Measurements from ENCODE around the gene INPP4B. TPM values are rescaled to one million over a fixed set of nuclear protein-coding genes. Genes with fewer than 3 reads are reported as not detected.

The INPP4B gene
- total RNA-seq, 1 donor from 2014 or later = 3.4 TPM

DNA sequence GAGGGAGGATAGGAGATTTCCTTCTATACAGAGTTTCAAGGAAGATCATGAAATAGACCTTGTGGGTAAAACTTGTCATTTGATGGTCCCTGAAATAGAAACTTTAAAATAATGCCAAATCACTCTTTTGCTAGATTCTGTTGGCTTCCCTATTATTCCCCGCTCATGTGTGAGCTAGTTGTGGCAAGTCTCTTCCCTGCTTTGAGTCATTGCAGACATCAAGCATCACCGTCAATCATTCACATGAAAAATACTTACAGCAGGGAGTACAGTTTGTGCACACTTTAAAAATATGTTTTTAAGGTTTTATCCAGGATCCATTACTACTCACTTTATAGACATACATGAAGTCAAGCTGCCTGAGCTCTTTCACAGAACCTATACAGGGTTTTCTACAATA is 35.2 kb upstream of the INPP4B start:
- DNase-seq (ENCODE audit: low spot score, unreplicated experiment) = no peak
- H3K9me3 Mint-ChIP-seq (ENCODE audit: low read depth) = no peaks in the 10 kb centered on the region
- H3K27ac Mint-ChIP-seq = no peak overlapping the region
- H3K36me3 Mint-ChIP-seq (ENCODE audit: insufficient read depth) = no peaks in the 10 kb centered on the region
- no peak overlapping the region for H3K4me3 Mint-ChIP-seq (ENCODE audit: low read depth)
- no peaks in the 10 kb centered on the region for H3K27me3 Mint-ChIP-seq
- TF ChIP-seq, protein P1, sequence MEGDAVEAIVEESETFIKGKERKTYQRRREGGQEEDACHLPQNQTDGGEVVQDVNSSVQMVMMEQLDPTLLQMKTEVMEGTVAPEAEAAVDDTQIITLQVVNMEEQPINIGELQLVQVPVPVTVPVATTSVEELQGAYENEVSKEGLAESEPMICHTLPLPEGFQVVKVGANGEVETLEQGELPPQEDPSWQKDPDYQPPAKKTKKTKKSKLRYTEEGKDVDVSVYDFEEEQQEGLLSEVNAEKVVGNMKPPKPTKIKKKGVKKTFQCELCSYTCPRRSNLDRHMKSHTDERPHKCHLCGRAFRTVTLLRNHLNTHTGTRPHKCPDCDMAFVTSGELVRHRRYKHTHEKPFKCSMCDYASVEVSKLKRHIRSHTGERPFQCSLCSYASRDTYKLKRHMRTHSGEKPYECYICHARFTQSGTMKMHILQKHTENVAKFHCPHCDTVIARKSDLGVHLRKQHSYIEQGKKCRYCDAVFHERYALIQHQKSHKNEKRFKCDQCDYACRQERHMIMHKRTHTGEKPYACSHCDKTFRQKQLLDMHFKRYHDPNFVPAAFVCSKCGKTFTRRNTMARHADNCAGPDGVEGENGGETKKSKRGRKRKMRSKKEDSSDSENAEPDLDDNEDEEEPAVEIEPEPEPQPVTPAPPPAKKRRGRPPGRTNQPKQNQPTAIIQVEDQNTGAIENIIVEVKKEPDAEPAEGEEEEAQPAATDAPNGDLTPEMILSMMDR (IDR thresholded peaks at IDR 0.05; ENCODE audit: unreplicated experiment) = no peak
- peaks cover 1% of the 10 kb centered on the region for H3K4me1 Mint-ChIP-seq (ENCODE audit: low read depth)

DNA sequence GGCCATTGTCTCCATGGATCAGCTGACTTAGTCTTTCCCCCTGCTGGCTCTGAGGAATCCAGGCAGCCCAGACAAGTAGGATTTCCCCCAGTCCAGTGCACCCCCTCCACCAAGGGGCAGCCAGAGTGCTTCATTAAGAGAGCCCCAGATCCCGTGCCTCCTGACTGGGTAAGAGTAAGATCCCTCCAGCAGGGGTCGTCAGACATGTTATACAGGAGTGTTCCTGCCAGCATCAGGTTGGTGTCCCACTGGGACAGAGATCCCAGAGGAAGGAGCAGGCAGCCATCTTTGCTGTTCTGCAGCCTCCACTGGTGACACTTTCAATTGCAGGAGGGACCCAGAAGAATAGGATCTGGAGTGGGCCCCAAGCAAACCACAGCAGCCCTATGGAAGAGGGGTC is 29.0 kb upstream of the INPP4B start:
- DNase-seq (ENCODE audit: low spot score, unreplicated experiment) = no peak
- TF ChIP-seq, protein P1 (IDR thresholded peaks at IDR 0.05; ENCODE audit: unreplicated experiment) = no peak
- Mint-ChIP-seq H3K27me3 (no peaks in the 10 kb centered on the region), H3K27ac (no peak overlapping the region), H3K4me3 (ENCODE audit: low read depth) (no peak overlapping the region), H3K36me3 (ENCODE audit: insufficient read depth) (no peaks in the 10 kb centered on the region), H3K9me3 (ENCODE audit: low read depth) (peaks cover 4% of the 10 kb centered on the region), H3K4me1 (ENCODE audit: low read depth) (peaks cover 1% of the 10 kb centered on the region)

DNA sequence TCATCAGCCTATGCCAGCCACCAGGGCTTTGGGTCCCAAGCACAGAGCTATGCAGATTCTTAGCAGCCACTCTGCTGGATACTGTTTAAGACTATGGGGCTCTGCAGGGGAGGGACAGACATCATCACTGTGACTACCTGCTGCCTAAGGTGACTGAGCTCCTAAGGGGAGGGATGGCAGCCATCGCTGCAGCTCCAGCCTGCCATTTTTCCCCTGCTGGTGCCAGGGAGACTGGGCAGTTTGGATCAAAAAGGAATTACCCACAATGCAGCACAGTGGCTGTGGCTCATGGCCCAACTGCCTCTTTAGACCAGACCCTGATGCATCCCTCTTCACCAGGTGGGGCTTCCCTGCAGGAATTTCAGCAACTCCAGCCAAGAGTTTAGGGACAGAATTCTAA is 28.6 kb upstream of the INPP4B start:
- Mint-ChIP-seq H3K27me3 (no peaks in the 10 kb centered on the region), H3K4me1 (ENCODE audit: low read depth) (peaks cover 1% of the 10 kb centered on the region), H3K36me3 (ENCODE audit: insufficient read depth) (no peaks in the 10 kb centered on the region), H3K4me3 (ENCODE audit: low read depth) (no peak overlapping the region), H3K27ac (no peak overlapping the region), H3K9me3 (ENCODE audit: low read depth) (peaks cover 4% of the 10 kb centered on the region)
- TF ChIP-seq, protein P1 (IDR thresholded peaks at IDR 0.05; ENCODE audit: unreplicated experiment) = no peak
- DNase-seq (ENCODE audit: low spot score, unreplicated experiment) = no peak

DNA sequence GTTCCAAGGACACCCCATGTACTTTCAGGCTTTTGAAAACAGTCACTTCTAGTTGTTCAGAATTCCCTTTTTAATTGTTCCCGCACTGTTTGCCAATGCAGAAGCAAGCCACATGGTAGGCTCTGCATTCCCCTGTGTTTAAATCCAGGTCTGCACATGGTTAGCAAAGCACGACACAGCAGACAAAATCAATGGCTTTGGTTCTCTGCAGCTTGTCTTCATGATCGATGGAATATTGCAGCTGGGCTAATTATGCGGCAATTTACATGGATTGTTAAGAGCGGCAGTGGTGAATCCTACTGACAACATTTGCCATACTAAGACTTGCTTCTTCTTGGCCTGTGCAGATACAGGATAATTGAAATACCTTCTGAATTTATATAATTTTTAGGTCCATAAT is 20.6 kb upstream of the INPP4B start:
- TF ChIP-seq, protein P1 (IDR thresholded peaks at IDR 0.05; ENCODE audit: unreplicated experiment) = no peak
- H3K4me3 Mint-ChIP-seq (ENCODE audit: low read depth) = no peak overlapping the region
- H3K4me1 Mint-ChIP-seq (ENCODE audit: low read depth) = no peaks in the 10 kb centered on the region
- H3K36me3 Mint-ChIP-seq (ENCODE audit: insufficient read depth) = no peaks in the 10 kb centered on the region
- DNase-seq (ENCODE audit: low spot score, unreplicated experiment) = no peak
- peaks cover 4% of the 10 kb centered on the region for H3K9me3 Mint-ChIP-seq (ENCODE audit: low read depth)
- no peak overlapping the region for H3K27ac Mint-ChIP-seq
- H3K27me3 Mint-ChIP-seq = no peaks in the 10 kb centered on the region

DNA sequence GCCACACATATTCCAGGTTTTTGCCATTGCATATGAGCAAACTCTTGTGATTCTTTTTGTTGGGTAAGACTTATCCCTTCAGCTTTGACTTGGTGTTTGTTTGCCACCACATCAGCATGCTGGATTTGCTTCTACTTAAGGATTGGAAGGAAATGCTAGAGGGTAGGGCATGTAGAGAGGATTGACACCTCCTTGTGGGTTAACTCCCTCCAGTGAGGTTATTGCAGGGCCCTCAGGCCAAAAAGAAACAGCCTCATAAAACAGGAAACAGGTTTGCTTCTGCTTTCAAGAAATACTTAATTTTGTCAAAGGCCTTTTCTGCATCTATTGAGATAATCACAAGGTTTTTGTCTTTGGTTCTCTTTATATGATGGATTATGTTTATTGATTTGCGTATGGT is 15.2 kb upstream of the INPP4B start:
- Mint-ChIP-seq H3K27ac (no peak overlapping the region), H3K9me3 (ENCODE audit: low read depth) (no peaks in the 10 kb centered on the region), H3K36me3 (ENCODE audit: insufficient read depth) (no peaks in the 10 kb centered on the region), H3K4me1 (ENCODE audit: low read depth) (no peaks in the 10 kb centered on the region), H3K4me3 (ENCODE audit: low read depth) (no peak overlapping the region), H3K27me3 (no peaks in the 10 kb centered on the region)
- TF ChIP-seq, protein P1 (IDR thresholded peaks at IDR 0.05; ENCODE audit: unreplicated experiment) = no peak
- DNase-seq (ENCODE audit: low spot score, unreplicated experiment) = no peak

All from progenitor cell of endocrine pancreas (in vitro differentiated cells).